LNCAP (cell line): ENCODE data around the gene TERT.

Source experiments
- CTCF ChIP-seq: fragments of 450-650 bp; IDR thresholded peaks from 2 replicates; pipeline ENCODE4 v1.5.1; 2017; ENCODE audit warnings: mild to moderate bottlenecking

The TERT gene

GRCh38 chr5:1324301-1324700 lies 29.4 kb upstream of the TERT start:
- no peak for TF ChIP-seq CTCF

- no peak for TF ChIP-seq CTCF
These were observed 28.9 kb upstream of the TERT start for GRCh38 chr5:1323803-1324173.

- TF ChIP-seq CTCF: no peak
These were observed 28.3 kb upstream of the TERT start for GRCh38 chr5:1322955-1323802.

- no peak for TF ChIP-seq CTCF
These were observed 27.4 kb upstream of the TERT start for GRCh38 chr5:1322036-1322900.

GRCh38 chr5:1321576-1321975 lies 26.7 kb upstream of the TERT start:
- TF ChIP-seq CTCF: no peak

GRCh38 chr5:1320436-1321344 lies 25.8 kb upstream of the TERT start:
- no peak for TF ChIP-seq CTCF
